ENCODE measurements around the gene POU2F2.

Gene POU2F2

GRCh38 chr19:42080764-42081375 is 51.4 kb downstream of the POU2F2 start:
- no peak for DNase-seq (ENCODE audit: low read depth in 2 of 2)

- no peak for DNase-seq (ENCODE audit: low read depth in 2 of 2)
These were observed 52.1 kb downstream of the POU2F2 start for GRCh38 chr19:42079886-42080763.

GRCh38 chr19:42079276-42079669 is 53.0 kb downstream of the POU2F2 start:
- no peak for DNase-seq (ENCODE audit: low read depth in 2 of 2)

- no peak for DNase-seq (ENCODE audit: low read depth in 2 of 2)
These were observed 53.5 kb downstream of the POU2F2 start for GRCh38 chr19:42078538-42079275.

GRCh38 chr19:42078058-42078457 is 54.2 kb downstream of the POU2F2 start:
- DNase-seq (ENCODE audit: low read depth in 2 of 2): no peak

- DNase-seq (ENCODE audit: low read depth in 2 of 2): peak in 1 of 2 donors; percentile 25
These were observed 55.8 kb downstream of the POU2F2 start for GRCh38 chr19:42076380-42076944.

GRCh38 chr19:42075616-42076379 is 56.4 kb downstream of the POU2F2 start, which contains the start of gene ZNF574:
Gene ZNF574, plus strand, starts transcription at chr19:42076166. Its CDS starts 2,441 bp downstream, at chr19:42078607.
- DNase-seq (ENCODE audit: low read depth in 2 of 2): peak; percentile 96 to 98

GRCh38 chr19:42075364-42075615 is 57.0 kb downstream of the POU2F2 start:
- no peak for DNase-seq (ENCODE audit: low read depth in 2 of 2)

GRCh38 chr19:42074513-42075363 is 57.5 kb downstream of the POU2F2 start:
- DNase-seq (ENCODE audit: low read depth in 2 of 2): no peak

GRCh38 chr19:42071247-42071646 is 61.0 kb downstream of the POU2F2 start:
- no peak for DNase-seq (ENCODE audit: low read depth in 2 of 2)

- DNase-seq (ENCODE audit: low read depth in 2 of 2): no peak
These were observed 62.5 kb downstream of the POU2F2 start, which contains the start of gene GRIK5 for GRCh38 chr19:42069619-42070351. Gene GRIK5, minus strand, starts transcription at chr19:42070206. Its CDS starts 4,436 bp downstream, at chr19:42065770.

GRCh38 chr19:42068756-42069571 is 63.3 kb downstream of the POU2F2 start:
- no peak for DNase-seq (ENCODE audit: low read depth in 2 of 2)

- DNase-seq (ENCODE audit: low read depth in 2 of 2): no peak
These were observed 63.9 kb downstream of the POU2F2 start for GRCh38 chr19:42068361-42068755.

- DNase-seq (ENCODE audit: low read depth in 2 of 2): no peak
These were observed 64.8 kb downstream of the POU2F2 start for GRCh38 chr19:42067315-42067888.

GRCh38 chr19:42066075-42066754 is 66.0 kb downstream of the POU2F2 start:
- DNase-seq (ENCODE audit: low read depth in 2 of 2): no peak

- DNase-seq (ENCODE audit: low read depth in 2 of 2): no peak
These were observed 66.7 kb downstream of the POU2F2 start for GRCh38 chr19:42065511-42065910.

GRCh38 chr19:42065051-42065450 is 67.2 kb downstream of the POU2F2 start:
- no peak for DNase-seq (ENCODE audit: low read depth in 2 of 2)

GRCh38 chr19:42064432-42064831 is 67.8 kb downstream of the POU2F2 start:
- no peak for DNase-seq (ENCODE audit: low read depth in 2 of 2)
